Gastrocnemius medialis (tissue), 4 donors: ENCODE data around the gene ARHGAP15.

Source experiments
- CTCF ChIP-seq, 5 experiments: fragments of 450-650 bp in 3 of 5; fragments of 200-600 bp in 2 of 5; sonication (generic) in 2 of 5; IDR thresholded peaks in 4 of 5; conservative IDR thresholded peaks in 1 of 5; 1 replicate in 4 of 5; 2 replicates in 1 of 5; pipeline ENCODE4 v1.5.1; 2016 to 2019; ENCODE audit warnings: antibody characterized with exemption in 5 of 5, mild to moderate bottlenecking in 3 of 5, moderate library complexity in 3 of 5
- POLR2A ChIP-seq, 2 donors: fragments of 450-650 bp; IDR thresholded peaks; one replicate each; pipeline ENCODE4 v1.6.1; 2017; ENCODE audit warnings: antibody characterized with exemption in 2 of 2, mild to moderate bottlenecking in 2 of 2, moderate library complexity in 2 of 2

GRCh38 chr2:143150287-143150686 is 21.1 kb downstream of the ARHGAP15 start:
- TF ChIP-seq CTCF (IDR thresholded peaks at IDR 0.05 in 4 of 5, conservative IDR thresholded peaks at IDR 0.05 in 1 of 5) (no peak), POLR2A (IDR thresholded peaks at IDR 0.05) (no peak)
